Pons (tissue), 1 donor: ENCODE measurements around the gene DENND5B.
"Not testable (repeated sequence)": the region's sequence is repeated elsewhere in the genome, so short reads cannot be mapped to it uniquely, and the experiment has no call there.

ENCODE experiments used
- DNase-seq: peaks from one replicate; pipeline ENCODE4 v3.0.0-alpha.2; 2016; ENCODE audit warnings: low spot score

Gene DENND5B

GRCh38 chr12:31590642-31591379, at the start of gene DENND5B:
Gene DENND5B (minus strand): TSS chr12:31591136. CDS start chr12:31590832, 304 bp downstream.
- peak; percentile 72 for DNase-seq

- no peak for DNase-seq
Observed at GRCh38 chr12:31634620-31635019, 43.7 kb upstream of the DENND5B start.

- no peak for DNase-seq
Observed at GRCh38 chr12:31633464-31633863, 42.5 kb upstream of the DENND5B start.

GRCh38 chr12:31631809-31632208, 40.9 kb upstream of the DENND5B start:
- DNase-seq = no peak

- DNase-seq = no peak
Observed at GRCh38 chr12:31631023-31631724, 40.2 kb upstream of the DENND5B start.

- DNase-seq = no peak
Observed at GRCh38 chr12:31629756-31630732, 39.1 kb upstream of the DENND5B start.

- no peak for DNase-seq
Observed at GRCh38 chr12:31627456-31628054, 36.6 kb upstream of the DENND5B start.

GRCh38 chr12:31626270-31626995, 35.5 kb upstream of the DENND5B start:
- no peak for DNase-seq

- DNase-seq = no peak
Observed at GRCh38 chr12:31622038-31622437, 31.1 kb upstream of the DENND5B start.

GRCh38 chr12:31620311-31620710, 29.4 kb upstream of the DENND5B start:
- no peak for DNase-seq

GRCh38 chr12:31618228-31619025, 27.5 kb upstream of the DENND5B start:
- no peak for DNase-seq

GRCh38 chr12:31612819-31613218, 21.9 kb upstream of the DENND5B start:
- DNase-seq = no peak

- DNase-seq = not testable (repeated sequence)
Observed at GRCh38 chr12:31608299-31608698, 17.4 kb upstream of the DENND5B start.

GRCh38 chr12:31605531-31605930, 14.6 kb upstream of the DENND5B start:
- no peak for DNase-seq

GRCh38 chr12:31603546-31604009, 12.6 kb upstream of the DENND5B start:
- DNase-seq = no peak

- DNase-seq = no peak
Observed at GRCh38 chr12:31600750-31601149, 9.8 kb upstream of the DENND5B start.

GRCh38 chr12:31600252-31600651, 9.3 kb upstream of the DENND5B start:
- DNase-seq = no peak

GRCh38 chr12:31599053-31599452, 8.1 kb upstream of the DENND5B start:
- no peak for DNase-seq

GRCh38 chr12:31597066-31597465, 6.1 kb upstream of the DENND5B start:
- DNase-seq = no peak

- DNase-seq = no peak
Observed at GRCh38 chr12:31594681-31595080, 3.7 kb upstream of the DENND5B start.
